Measurements from ENCODE around the gene NMT2. TPM values are rescaled to one million over a fixed set of nuclear protein-coding genes. Genes with fewer than 3 reads are reported as not detected.
A peak's percentile ranks its signal among the peaks of the same experiment; 100 is the strongest.
"Not testable (repeated sequence)": the region's sequence is repeated elsewhere in the genome, so short reads cannot be mapped to it uniquely, and the experiment has no call there.

The NMT2 gene
- 21.7 TPM for polyA plus RNA-seq (2013, experiment 1 of 2)
- 22.9 TPM for polyA plus RNA-seq (2013, experiment 2 of 2)

DNA sequence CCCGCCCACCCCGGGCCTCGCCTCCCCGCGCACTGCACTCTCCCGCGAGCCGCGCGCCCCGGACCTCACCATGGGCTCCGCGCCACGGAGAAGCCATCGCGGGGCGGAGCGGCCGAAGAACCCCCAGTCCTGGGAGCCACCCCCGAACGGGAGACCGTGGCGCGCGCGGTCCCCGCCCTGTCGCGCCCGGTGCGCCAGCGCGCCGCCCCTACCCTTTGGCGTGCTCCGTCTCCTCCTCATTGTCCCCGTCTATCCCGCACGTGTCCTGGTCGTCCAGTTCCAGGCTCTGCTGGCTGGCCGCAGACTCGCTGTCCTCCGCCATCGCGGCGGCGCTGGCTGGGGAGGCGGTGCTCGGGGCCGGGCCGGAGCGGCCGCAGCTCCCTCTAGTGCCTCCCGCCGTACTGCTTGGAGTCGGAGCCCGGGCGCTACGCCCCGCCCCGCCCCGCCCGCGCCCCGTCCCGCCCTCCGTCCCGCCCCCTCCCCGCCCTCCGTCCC lies at the start of gene NMT2:
Gene NMT2 (minus strand): TSS at position 403 of the 495 bp plus-strand sequence. CDS start 81 bp downstream, at position 322.
- 0% methylated on average over 32 to 49 of the region's 70 CpGs for WGBS, 2 experiments (ENCODE audit: insufficient coverage in 2 of 2)
- Histone ChIP-seq H3K4me3 (ENCODE audit: extremely low read depth, insufficient read depth, low read length, poor library complexity, severe bottlenecking) (peak within 1 kb of the TSS; percentile 77), H3K4me1 (ENCODE audit: control insufficient read depth, insufficient read depth, low read length, poor library complexity, severe bottlenecking) (peaks cover 5% of the 10 kb centered on the region), H3K9me3 (ENCODE audit: control insufficient read depth, low read length) (no peaks in the 10 kb centered on the region), H3K27ac (ENCODE audit: low read depth, low read length, severe bottlenecking) (peak within 1 kb of the TSS; percentile 76), H3K36me3 (ENCODE audit: control insufficient read depth, insufficient read depth, low read length) (no peaks in the 10 kb centered on the region)

DNA sequence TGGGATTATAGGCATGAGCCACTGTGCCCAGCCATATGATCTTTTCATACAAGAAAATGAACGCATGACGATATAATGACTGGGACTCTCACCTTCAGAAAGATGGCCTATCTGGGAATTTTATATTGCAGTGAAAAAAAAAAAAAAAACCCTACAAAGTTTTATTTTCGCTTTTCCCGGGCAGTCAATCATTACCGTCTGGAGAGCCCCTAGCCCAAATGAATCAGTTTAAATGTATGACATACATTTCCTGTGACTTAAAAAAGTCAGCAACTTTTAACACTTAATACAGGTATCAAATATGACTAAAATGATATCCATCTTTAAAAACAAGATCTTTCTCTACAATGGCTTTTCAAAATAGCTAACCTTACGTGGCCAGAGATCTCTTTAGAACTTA lies 48.2 kb upstream of the NMT2 start:
- Histone ChIP-seq H3K4me1 (ENCODE audit: control insufficient read depth, insufficient read depth, low read length, poor library complexity, severe bottlenecking) (no peaks in the 10 kb centered on the region), H3K36me3 (ENCODE audit: control insufficient read depth, insufficient read depth, low read length) (peaks cover 73% of the 10 kb centered on the region), H3K4me3 (ENCODE audit: extremely low read depth, insufficient read depth, low read length, poor library complexity, severe bottlenecking) (no peak overlapping the region), H3K27ac (ENCODE audit: low read depth, low read length, severe bottlenecking) (no peak overlapping the region), H3K9me3 (ENCODE audit: control insufficient read depth, low read length) (no peaks in the 10 kb centered on the region)
- 90 to 100% methylated on average over 1 to 3 of the region's 6 CpGs for WGBS, 2 experiments (ENCODE audit: insufficient coverage in 2 of 2)

DNA sequence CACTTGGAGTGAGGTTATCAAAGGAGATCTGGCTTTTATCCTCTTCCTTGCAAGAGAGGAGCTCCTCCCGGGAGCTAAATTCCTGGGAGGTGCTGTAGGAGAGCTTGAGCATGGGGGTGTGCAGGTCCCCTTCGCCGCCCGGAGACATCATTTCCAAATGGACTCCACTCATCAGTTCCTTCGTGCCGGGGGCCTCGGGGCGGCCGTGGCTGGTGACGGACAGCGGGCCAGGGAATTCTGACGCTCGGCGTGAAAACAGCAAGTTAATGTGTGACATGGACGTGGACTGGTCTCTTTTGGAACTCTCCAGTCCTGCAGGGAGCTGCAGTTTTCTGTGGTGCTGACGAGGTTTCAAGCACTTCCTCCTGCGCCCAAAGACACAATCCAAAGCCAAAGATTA lies 45.7 kb upstream of the NMT2 start:
- peaks cover 67% of the 10 kb centered on the region for H3K36me3 ChIP-seq (ENCODE audit: control insufficient read depth, insufficient read depth, low read length)
- no peaks in the 10 kb centered on the region for H3K9me3 ChIP-seq (ENCODE audit: control insufficient read depth, low read length)
- H3K27ac ChIP-seq (ENCODE audit: low read depth, low read length, severe bottlenecking), result no peak overlapping the region
- 97% methylated on average over 16 to 17 of the region's 17 CpGs for WGBS, 2 experiments (ENCODE audit: insufficient coverage in 2 of 2)
- no peaks in the 10 kb centered on the region for H3K4me1 ChIP-seq (ENCODE audit: control insufficient read depth, insufficient read depth, low read length, poor library complexity, severe bottlenecking)
- H3K4me3 ChIP-seq (ENCODE audit: extremely low read depth, insufficient read depth, low read length, poor library complexity, severe bottlenecking), result no peak overlapping the region

DNA sequence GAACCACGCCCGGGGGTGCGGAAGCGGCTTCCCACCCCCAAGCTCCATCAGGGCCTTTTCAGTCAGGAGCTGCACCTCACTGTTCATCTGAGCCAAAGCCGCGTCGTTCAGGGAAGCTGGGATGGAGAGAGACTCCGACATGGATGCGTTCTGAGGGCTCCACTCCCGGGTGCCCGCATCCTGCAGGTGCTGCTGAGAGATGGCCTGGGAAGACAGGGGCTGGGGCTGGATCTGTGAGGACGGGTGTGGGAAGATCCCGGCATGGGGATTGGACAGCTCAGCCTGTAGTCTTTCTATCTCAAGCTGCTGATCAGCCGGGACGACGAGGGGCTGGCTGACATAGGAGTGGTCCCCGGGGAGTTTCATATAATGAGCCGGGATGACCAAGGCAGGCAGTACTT lies 45.0 kb upstream of the NMT2 start:
- 94 to 98% methylated on average over 18 of the region's 18 CpGs for WGBS, 2 experiments (ENCODE audit: insufficient coverage in 2 of 2)
- Histone ChIP-seq H3K36me3 (ENCODE audit: control insufficient read depth, insufficient read depth, low read length) (peaks cover 66% of the 10 kb centered on the region), H3K4me3 (ENCODE audit: extremely low read depth, insufficient read depth, low read length, poor library complexity, severe bottlenecking) (no peak overlapping the region), H3K9me3 (ENCODE audit: control insufficient read depth, low read length) (no peaks in the 10 kb centered on the region), H3K4me1 (ENCODE audit: control insufficient read depth, insufficient read depth, low read length, poor library complexity, severe bottlenecking) (no peaks in the 10 kb centered on the region), H3K27ac (ENCODE audit: low read depth, low read length, severe bottlenecking) (no peak overlapping the region)

DNA sequence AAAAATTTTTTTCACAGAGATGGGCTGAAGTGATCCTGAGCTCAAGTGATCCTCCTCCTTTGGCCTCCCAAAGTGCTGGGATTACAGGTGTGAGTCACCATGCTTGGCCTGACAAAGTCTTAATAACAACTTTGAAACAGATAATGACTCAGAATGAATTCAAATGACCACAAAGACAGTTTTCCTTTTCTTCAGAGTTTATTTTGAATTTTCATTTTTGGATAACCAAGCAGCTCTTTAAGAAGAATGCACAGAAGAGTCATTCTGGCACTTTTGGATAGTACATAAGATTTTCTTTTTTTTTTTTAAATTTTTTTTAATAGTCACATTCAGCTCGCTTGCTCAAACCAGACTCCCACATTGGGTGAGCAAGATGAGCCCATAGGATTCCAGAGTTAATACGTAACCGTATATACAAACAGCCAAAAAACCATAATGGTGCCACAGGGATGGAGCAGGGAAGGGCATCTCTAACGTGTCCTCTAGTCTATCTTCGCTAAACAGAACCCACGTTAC lies 43.0 kb upstream of the NMT2 start:
- Histone ChIP-seq H3K9me3 (ENCODE audit: control insufficient read depth, low read length) (no peaks in the 10 kb centered on the region), H3K4me1 (ENCODE audit: control insufficient read depth, insufficient read depth, low read length, poor library complexity, severe bottlenecking) (no peaks in the 10 kb centered on the region), H3K27ac (ENCODE audit: low read depth, low read length, severe bottlenecking) (no peak overlapping the region), H3K36me3 (ENCODE audit: control insufficient read depth, insufficient read depth, low read length) (peaks cover 67% of the 10 kb centered on the region), H3K4me3 (ENCODE audit: extremely low read depth, insufficient read depth, low read length, poor library complexity, severe bottlenecking) (no peak overlapping the region)
- WGBS, 2 experiments (ENCODE audit: insufficient coverage in 2 of 2), result 97 to 98% methylated on average over 5 to 6 of the region's 6 CpGs

DNA sequence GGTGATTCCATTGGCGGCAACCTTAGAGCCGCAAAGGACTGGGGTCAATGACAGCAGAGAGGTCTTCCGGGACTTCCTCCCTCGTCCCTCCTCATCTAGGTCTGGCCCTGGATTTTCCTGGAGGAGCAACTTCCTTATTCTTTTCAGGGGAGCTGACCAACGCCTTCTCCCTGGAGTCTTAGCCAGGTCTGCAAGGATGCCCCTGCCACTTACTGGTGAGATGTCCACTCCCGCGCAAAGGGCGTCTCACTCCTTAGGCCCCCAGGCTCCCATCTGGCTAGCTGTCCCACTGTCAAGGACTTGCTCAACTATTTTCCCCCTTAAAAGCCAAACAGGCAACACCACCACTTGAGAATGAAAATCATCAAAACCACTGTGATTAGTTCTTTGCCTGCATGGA lies 42.0 kb upstream of the NMT2 start:
- Histone ChIP-seq H3K4me1 (ENCODE audit: control insufficient read depth, insufficient read depth, low read length, poor library complexity, severe bottlenecking) (no peaks in the 10 kb centered on the region), H3K9me3 (ENCODE audit: control insufficient read depth, low read length) (no peaks in the 10 kb centered on the region), H3K36me3 (ENCODE audit: control insufficient read depth, insufficient read depth, low read length) (peaks cover 67% of the 10 kb centered on the region), H3K27ac (ENCODE audit: low read depth, low read length, severe bottlenecking) (no peak overlapping the region), H3K4me3 (ENCODE audit: extremely low read depth, insufficient read depth, low read length, poor library complexity, severe bottlenecking) (no peak overlapping the region)
- 97 to 98% methylated on average over 7 to 8 of the region's 8 CpGs for WGBS, 2 experiments (ENCODE audit: insufficient coverage in 2 of 2)

DNA sequence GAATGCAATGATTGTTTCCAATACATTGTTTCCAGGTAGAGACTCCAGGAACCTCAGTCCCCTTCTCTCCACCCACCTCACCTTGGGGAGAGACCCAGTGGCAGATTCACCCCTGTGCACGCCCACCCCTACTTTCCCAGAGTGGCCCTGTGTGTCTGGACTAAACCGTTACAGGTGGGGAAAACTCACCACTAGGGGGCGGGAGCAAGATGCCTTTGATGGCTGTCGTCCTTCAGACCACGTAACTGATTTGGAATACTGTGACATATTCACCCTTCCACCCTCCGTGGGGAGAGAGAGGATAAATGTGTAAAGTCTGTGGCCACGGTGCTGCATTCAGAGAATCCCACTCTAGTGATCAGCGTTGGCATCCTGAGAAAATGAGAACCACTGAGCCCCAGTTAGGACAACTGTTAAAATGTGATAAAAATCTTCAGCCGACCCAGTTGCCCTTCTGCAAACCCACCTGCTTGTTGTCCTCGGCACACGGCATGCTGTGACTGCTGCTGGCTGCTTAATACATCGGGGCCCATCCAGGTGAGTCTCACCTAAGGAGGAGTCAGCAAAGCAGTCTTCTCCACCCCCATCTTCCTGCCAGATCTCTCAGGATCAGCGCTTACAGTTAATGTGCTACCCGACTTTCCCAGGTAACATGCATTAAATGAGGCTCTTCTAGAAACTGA lies 41.5 kb upstream of the NMT2 start:
- Histone ChIP-seq H3K4me1 (ENCODE audit: control insufficient read depth, insufficient read depth, low read length, poor library complexity, severe bottlenecking) (no peaks in the 10 kb centered on the region), H3K9me3 (ENCODE audit: control insufficient read depth, low read length) (no peaks in the 10 kb centered on the region), H3K36me3 (ENCODE audit: control insufficient read depth, insufficient read depth, low read length) (peaks cover 67% of the 10 kb centered on the region), H3K27ac (ENCODE audit: low read depth, low read length, severe bottlenecking) (no peak overlapping the region), H3K4me3 (ENCODE audit: extremely low read depth, insufficient read depth, low read length, poor library complexity, severe bottlenecking) (no peak overlapping the region)
- 71 to 76% methylated on average over 8 to 9 of the region's 14 CpGs for WGBS, 2 experiments (ENCODE audit: insufficient coverage in 2 of 2)

DNA sequence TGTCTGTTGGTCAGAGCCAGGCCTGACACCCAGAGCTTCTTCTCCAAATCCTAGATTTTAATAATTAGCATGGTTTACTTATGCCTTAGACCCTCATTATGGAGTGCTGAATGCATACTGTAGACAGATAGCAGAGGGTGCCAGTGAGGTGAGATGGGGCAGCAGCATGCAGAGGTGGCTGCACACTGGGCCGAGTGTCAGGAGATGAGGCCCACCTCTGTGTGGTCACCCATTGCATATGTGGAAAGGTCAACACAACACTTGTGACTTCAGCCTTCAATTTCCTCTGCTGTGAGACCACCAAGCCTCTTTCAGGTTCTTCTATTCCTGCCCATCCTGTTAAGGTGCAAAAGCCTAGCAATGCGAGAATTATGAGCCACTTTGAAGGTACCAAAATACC lies 39.7 kb upstream of the NMT2 start:
- Histone ChIP-seq H3K4me1 (ENCODE audit: control insufficient read depth, insufficient read depth, low read length, poor library complexity, severe bottlenecking) (peaks cover under 1% of the 10 kb centered on the region), H3K4me3 (ENCODE audit: extremely low read depth, insufficient read depth, low read length, poor library complexity, severe bottlenecking) (no peak overlapping the region), H3K36me3 (ENCODE audit: control insufficient read depth, insufficient read depth, low read length) (peaks cover 60% of the 10 kb centered on the region), H3K27ac (ENCODE audit: low read depth, low read length, severe bottlenecking) (no peak overlapping the region), H3K9me3 (ENCODE audit: control insufficient read depth, low read length) (no peaks in the 10 kb centered on the region)
- 94 to 100% methylated on average over 1 to 2 of the region's 2 CpGs for WGBS, 2 experiments (ENCODE audit: insufficient coverage in 2 of 2)

DNA sequence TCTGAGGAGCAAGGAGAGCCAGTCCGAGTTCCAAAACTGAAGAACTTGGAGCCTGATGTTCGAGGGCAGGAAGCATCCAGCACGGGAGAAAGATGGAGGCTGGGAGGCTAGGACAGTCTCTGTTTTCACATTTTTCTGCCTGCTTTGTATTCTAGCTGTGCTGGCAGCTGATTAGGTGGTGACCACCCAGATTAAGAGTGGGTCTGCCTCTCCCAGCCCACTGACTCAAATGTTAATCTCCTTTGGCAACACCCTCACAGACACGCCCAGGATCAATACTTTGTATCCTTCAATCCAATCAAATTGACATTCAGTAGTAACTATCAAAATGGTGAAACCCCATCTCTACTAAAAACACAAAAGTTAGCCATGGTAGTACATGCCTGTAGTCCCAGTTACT lies 38.9 kb upstream of the NMT2 start:
- WGBS, 2 experiments (ENCODE audit: insufficient coverage in 2 of 2), result 90 to 97% methylated on average over 3 of the region's 4 CpGs
- not testable (repeated sequence) for H3K4me1 ChIP-seq (ENCODE audit: control insufficient read depth, insufficient read depth, low read length, poor library complexity, severe bottlenecking); H3K9me3 ChIP-seq (ENCODE audit: control insufficient read depth, low read length); H3K27ac ChIP-seq (ENCODE audit: low read depth, low read length, severe bottlenecking); H3K4me3 ChIP-seq (ENCODE audit: extremely low read depth, insufficient read depth, low read length, poor library complexity, severe bottlenecking)
- peaks cover 52% of the 10 kb centered on the region for H3K36me3 ChIP-seq (ENCODE audit: control insufficient read depth, insufficient read depth, low read length)

DNA sequence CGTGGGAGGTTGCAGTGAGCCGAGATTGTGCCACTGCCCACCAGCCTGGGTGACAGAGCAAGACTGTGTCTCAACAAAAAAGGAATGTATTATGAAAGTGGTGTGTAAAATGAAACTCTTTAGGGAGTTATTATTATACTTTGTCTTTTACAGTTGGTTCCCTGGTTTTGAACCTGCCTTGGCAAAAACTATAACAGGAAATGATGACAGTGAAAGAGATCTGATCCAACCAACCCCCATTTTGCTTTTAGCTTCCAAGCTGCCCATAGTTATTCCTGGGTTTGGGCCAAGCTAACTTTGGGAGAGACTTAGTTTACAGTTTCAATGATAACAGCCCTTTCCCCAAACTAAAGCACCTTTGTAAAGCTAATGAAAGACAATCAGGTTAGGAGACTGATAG lies 34.1 kb upstream of the NMT2 start:
- no peaks in the 10 kb centered on the region for H3K9me3 ChIP-seq (ENCODE audit: control insufficient read depth, low read length)
- H3K36me3 ChIP-seq (ENCODE audit: control insufficient read depth, insufficient read depth, low read length), result peaks cover 27% of the 10 kb centered on the region
- no peak overlapping the region for H3K27ac ChIP-seq (ENCODE audit: low read depth, low read length, severe bottlenecking)
- WGBS, 2 experiments (ENCODE audit: insufficient coverage in 2 of 2), result 93 to 100% methylated on average over 2 of the region's 2 CpGs
- H3K4me3 ChIP-seq (ENCODE audit: extremely low read depth, insufficient read depth, low read length, poor library complexity, severe bottlenecking), result no peak overlapping the region
- peaks cover 33% of the 10 kb centered on the region for H3K4me1 ChIP-seq (ENCODE audit: control insufficient read depth, insufficient read depth, low read length, poor library complexity, severe bottlenecking)

DNA sequence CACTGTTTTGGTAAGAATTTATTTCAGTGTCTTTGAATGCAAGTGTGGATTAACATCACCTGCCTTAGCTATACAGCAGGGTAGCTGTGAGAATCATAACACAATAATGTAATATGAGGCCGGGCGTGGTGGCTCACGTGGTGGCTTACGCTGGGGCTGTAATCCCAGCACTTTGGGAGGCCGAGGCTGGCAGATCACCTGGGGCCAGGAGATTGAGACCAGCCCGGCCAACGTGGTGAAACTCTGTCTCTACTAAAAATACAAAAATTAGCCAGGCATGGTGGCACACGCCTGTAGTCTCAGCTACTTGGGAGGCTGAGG lies 33.8 kb upstream of the NMT2 start:
- WGBS, 2 experiments (ENCODE audit: insufficient coverage in 2 of 2), result 87 to 89% methylated on average over 8 of the region's 8 CpGs
- peak overlapping the region; percentile 80 for H3K27ac ChIP-seq (ENCODE audit: low read depth, low read length, severe bottlenecking)

More for the DNA sequence above, 33.8 kb upstream of the NMT2 start:
- H3K4me3 ChIP-seq (ENCODE audit: extremely low read depth, insufficient read depth, low read length, poor library complexity, severe bottlenecking); H3K9me3 ChIP-seq (ENCODE audit: control insufficient read depth, low read length): not testable (repeated sequence)
- peaks cover 37% of the 10 kb centered on the region for H3K4me1 ChIP-seq (ENCODE audit: control insufficient read depth, insufficient read depth, low read length, poor library complexity, severe bottlenecking)
- H3K36me3 ChIP-seq (ENCODE audit: control insufficient read depth, insufficient read depth, low read length), result peaks cover 25% of the 10 kb centered on the region
